Tibial artery (tissue), 4 donors: ENCODE results near the gene BCL11B.

Experiments used
- DNase-seq, 2 donors: peaks; one replicate each; pipeline ENCODE4 v3.0.0-alpha.2; 2019
- H3K27ac ChIP-seq, 2 donors: fragments of 200-600 bp; sonication (generic) in 1 of 2; 1 replicate in 1 of 2; 2 replicates in 1 of 2; pipeline ENCODE4 v1.5.1; 2018 to 2019; ENCODE audit warnings: mild to moderate bottlenecking in 1 of 2
- H3K27me3 ChIP-seq, 2 donors: fragments of 200-600 bp; sonication (generic) in 1 of 2; one replicate each; pipeline versions ENCODE4 v1.5.1 to v1.6.0; 2016 to 2019
- H3K36me3 ChIP-seq, 3 donors: fragments of 200-600 bp; sonication (generic) in 2 of 3; one replicate each; pipeline ENCODE4 v1.5.1; 2016 to 2019; ENCODE audit warnings: mild to moderate bottlenecking in 2 of 3
- H3K4me1 ChIP-seq, 4 donors: fragments of 200-600 bp; sonication (generic) in 2 of 4; 1 replicate in 3 of 4; 2 replicates in 1 of 4; pipeline ENCODE4 v1.5.1; 2016 to 2019
- H3K4me3 ChIP-seq, 2 donors: fragments of 200-600 bp; sonication (generic) in 1 of 2; 1 replicate in 1 of 2; 2 replicates in 1 of 2; pipeline ENCODE4 v1.5.1; 2018 to 2019; ENCODE audit warnings: mild to moderate bottlenecking in 2 of 2
- H3K9me3 ChIP-seq, 3 donors: fragments of 200-600 bp; sonication (generic) in 1 of 3; one replicate each; pipeline ENCODE4 v1.5.1; 2016 to 2019
- CTCF ChIP-seq, 2 experiments: fragments of 200-600 bp in 1 of 2; fragments of 450-650 bp in 1 of 2; IDR thresholded peaks; one replicate each; pipeline ENCODE4 v1.5.1; 2017 to 2019; ENCODE audit warnings: antibody characterized with exemption in 2 of 2, mild to moderate bottlenecking in 1 of 2, moderate library complexity in 1 of 2
- intact Hi-C: fragments of 100-400 bp; cut with DNase I; formaldehyde crosslinking; loops from one replicate; pipeline ENCODE4 v1.15.0; 2023; ENCODE audit warnings: low total_unique reads

Gene BCL11B

GRCh38 chr14:99244941-99245563 lies 26.9 kb downstream of the BCL11B start:
- intact Hi-C loops: no loop called here

DNA sequence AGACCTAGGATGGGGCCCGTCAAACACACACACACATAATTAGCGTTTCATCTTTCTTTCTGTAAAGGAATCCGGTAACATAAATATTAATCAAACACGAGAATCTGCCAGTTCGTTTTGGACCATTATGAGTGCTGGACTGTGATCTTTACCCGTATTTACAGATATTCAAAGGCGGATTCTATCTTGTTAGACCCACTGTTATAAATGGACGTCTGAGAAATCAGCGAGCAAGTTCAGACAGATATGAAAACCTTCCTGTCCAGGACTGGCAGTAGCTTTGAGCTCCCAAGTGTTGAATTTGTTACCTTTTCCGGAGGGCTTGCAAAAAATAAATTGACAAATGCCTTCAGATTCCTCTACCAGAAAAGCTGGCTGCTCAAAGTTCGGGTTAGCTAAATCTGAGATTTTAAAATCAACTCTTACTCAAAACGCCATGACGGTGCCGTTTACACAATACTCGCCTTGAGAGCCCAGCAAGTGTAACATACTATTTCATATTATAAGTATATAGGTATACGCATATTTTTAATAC lies 27.6 kb downstream of the BCL11B start:
- intact Hi-C loops: no loop called here
- Histone ChIP-seq H3K4me3 (no peak overlapping the region), H3K27ac (no peak overlapping the region), H3K36me3 (no peaks in the 10 kb centered on the region), H3K27me3 (peaks cover 0 to 66% of the 10 kb centered on the region in 2 donors), H3K4me1 (peaks cover 0 to 16% (median 6%) of the 10 kb centered on the region in 4 donors), H3K9me3 (no peaks in the 10 kb centered on the region)
- no peak for DNase-seq
- TF ChIP-seq CTCF (IDR thresholded peaks at IDR 0.05): no peak

More at GRCh38 chr14:99244941-99245563, 26.9 kb downstream of the BCL11B start:
- Histone ChIP-seq H3K36me3 (no peaks in the 10 kb centered on the region), H3K27me3 (peaks cover 0 to 68% of the 10 kb centered on the region in 2 donors), H3K4me1 (peaks cover 0 to 16% (median 6%) of the 10 kb centered on the region in 4 donors), H3K9me3 (no peaks in the 10 kb centered on the region), H3K4me3 (no peak overlapping the region), H3K27ac (no peak overlapping the region)
- no peak for DNase-seq
- no peak for TF ChIP-seq CTCF (IDR thresholded peaks at IDR 0.05)

DNA sequence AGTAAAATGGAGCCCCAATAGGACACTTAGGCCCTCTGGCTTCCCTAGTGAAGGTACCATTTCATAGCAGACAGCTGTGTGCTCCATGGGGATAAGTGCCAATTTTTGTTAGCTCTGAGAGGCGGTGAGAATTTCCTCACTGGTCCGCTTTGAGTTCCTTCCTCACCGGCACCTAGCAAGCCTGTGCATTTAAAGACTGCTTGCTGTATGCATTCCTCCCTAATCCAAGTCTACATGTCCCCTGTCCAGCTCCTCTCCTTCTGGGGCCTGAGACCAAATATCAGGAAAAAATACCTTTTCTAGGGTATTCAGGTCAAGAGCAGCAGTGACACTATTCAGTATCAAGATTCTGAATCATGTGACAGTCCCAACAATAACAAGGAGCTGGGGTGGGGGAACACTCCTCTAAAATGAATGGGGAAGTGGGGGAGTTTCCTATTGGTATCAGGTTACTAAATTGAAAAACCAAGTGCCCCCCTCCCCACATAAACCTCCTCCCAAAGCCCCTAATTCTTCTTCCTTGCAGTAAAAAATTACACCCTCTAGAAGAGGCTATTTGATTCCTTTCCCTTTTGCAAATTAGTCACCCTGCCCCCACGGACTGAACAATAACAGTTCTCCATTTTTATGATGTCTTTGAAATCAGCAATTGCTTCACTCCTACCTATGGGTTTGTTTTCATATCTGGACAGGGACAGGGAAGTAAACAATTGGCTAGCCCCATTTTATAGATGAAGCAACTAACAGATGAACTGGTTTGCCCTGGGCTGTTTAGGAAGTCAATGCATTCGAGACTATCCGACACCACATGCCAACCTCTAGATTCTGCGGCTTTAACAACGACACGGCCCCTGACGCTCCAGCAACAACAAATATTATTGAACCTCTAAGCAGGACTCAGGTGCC lies 28.9 kb downstream of the BCL11B start:
- no peak overlapping the region for H3K4me3 ChIP-seq
- H3K36me3 ChIP-seq: no peaks in the 10 kb centered on the region
- TF ChIP-seq CTCF (IDR thresholded peaks at IDR 0.05): no peak
- peaks cover 0 to 56% of the 10 kb centered on the region in 2 donors for H3K27me3 ChIP-seq
- DNase-seq: no peak
- intact Hi-C loops: no loop called here
- H3K27ac ChIP-seq: no peak overlapping the region
- H3K4me1 ChIP-seq: peaks cover 0 to 16% (median 6%) of the 10 kb centered on the region in 4 donors
- no peaks in the 10 kb centered on the region for H3K9me3 ChIP-seq

DNA sequence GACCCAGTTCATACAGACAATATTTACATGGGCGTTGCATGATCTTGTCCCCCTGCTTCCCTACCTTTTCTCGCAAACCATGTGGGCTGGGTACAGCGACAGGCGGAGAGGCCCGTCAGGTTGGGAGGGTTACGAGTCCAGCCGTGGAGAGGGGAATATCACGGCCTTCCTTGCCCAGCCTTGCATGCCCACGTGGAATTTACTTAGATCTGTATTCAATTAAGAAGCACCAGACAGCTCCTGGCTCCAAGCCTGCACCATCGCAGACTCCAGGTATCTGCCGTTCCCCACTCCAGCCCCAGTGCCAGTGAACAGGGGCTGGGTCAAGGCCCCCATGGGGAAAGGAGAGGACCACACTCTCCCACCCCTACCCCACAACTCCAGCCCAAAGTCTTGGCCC lies 29.8 kb downstream of the BCL11B start:
- peaks cover 0 to 55% of the 10 kb centered on the region in 2 donors for H3K27me3 ChIP-seq
- peaks cover 0 to 16% (median 6%) of the 10 kb centered on the region in 4 donors for H3K4me1 ChIP-seq
- H3K9me3 ChIP-seq: no peaks in the 10 kb centered on the region
- no peak overlapping the region for H3K27ac ChIP-seq
- intact Hi-C loops: no loop called here
- no peak overlapping the region for H3K4me3 ChIP-seq
- DNase-seq: no peak
- no peak for TF ChIP-seq CTCF (IDR thresholded peaks at IDR 0.05)
- no peaks in the 10 kb centered on the region for H3K36me3 ChIP-seq

DNA sequence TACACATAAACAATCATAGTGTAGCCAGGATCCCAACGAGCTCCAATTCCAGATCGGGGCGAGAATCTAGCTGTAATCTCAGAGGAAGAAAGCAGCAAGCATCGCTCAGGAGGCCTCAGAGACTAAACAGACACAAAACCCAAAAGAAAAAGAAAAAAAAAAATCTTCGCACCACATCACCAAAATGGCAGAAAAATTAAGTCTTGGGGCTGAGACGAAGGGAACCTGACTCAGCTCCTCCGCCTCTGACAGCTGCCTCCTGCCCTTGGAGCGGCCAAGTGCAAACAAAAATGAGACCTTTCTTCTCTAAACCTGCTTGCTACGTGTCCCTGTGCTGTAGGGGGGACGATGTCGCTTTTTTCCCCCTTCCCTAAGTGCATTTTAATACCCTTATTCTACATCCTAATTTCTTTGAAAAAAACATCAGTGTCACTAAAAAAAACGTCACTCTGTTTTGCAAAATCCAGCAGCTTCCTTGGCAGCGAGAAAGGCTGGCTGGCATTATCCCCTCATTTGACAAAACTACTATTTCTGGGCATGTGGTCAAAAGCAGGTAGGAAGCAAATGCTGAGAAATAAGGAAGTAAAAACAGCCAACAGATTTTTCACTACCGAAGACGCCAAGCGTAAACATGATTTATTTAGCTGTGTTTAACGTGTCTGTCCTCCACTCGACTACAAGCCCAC lies 30.5 kb downstream of the BCL11B start:
- peaks cover 0 to 12% (median 5%) of the 10 kb centered on the region in 4 donors for H3K4me1 ChIP-seq
- H3K27ac ChIP-seq: no peak overlapping the region
- H3K4me3 ChIP-seq: no peak overlapping the region
- no peak for DNase-seq
- intact Hi-C loops: no loop called here
- no peak for TF ChIP-seq CTCF (IDR thresholded peaks at IDR 0.05)
- no peaks in the 10 kb centered on the region for H3K9me3 ChIP-seq
- peaks cover 0 to 50% of the 10 kb centered on the region in 2 donors for H3K27me3 ChIP-seq
- no peaks in the 10 kb centered on the region for H3K36me3 ChIP-seq
